Activated T-cell treated with anti-CD3 and anti-CD28 coated beads, Interleukin-2, amount 50 U/mL, for 24 hours (primary cell): ENCODE measurements around the gene ALG11.
A peak's percentile ranks its signal among the peaks of the same experiment; 100 is the strongest.
"Not testable (repeated sequence)": the region's sequence is repeated elsewhere in the genome, so short reads cannot be mapped to it uniquely, and the experiment has no call there.

Experiments
- DNase-seq: peaks from one replicate; pipeline ENCODE4 v3.0.0-alpha.2; 2020
- H3K27ac Mint-ChIP-seq: 2 replicates; pipeline ENCODE4 v1.8.0; 2020; ENCODE audit warnings: mild to moderate bottlenecking, mixed read lengths
- H3K27me3 Mint-ChIP-seq: 2 replicates; pipeline ENCODE4 v1.8.0; 2020; ENCODE audit warnings: mixed read lengths
- H3K36me3 Mint-ChIP-seq: 2 replicates; pipeline ENCODE4 v1.8.0; 2020; ENCODE audit warnings: low read depth, mixed read lengths
- H3K4me1 Mint-ChIP-seq: 2 replicates; pipeline ENCODE4 v1.8.0; 2020; ENCODE audit warnings: low read depth, mixed read lengths
- H3K4me3 Mint-ChIP-seq: 2 replicates; pipeline ENCODE4 v1.8.0; 2020; ENCODE audit warnings: mild to moderate bottlenecking, moderate library complexity, mixed read lengths
- H3K9me3 Mint-ChIP-seq: 2 replicates; pipeline ENCODE4 v1.8.0; 2020; ENCODE audit warnings: mixed read lengths

The ALG11 gene, protein sequence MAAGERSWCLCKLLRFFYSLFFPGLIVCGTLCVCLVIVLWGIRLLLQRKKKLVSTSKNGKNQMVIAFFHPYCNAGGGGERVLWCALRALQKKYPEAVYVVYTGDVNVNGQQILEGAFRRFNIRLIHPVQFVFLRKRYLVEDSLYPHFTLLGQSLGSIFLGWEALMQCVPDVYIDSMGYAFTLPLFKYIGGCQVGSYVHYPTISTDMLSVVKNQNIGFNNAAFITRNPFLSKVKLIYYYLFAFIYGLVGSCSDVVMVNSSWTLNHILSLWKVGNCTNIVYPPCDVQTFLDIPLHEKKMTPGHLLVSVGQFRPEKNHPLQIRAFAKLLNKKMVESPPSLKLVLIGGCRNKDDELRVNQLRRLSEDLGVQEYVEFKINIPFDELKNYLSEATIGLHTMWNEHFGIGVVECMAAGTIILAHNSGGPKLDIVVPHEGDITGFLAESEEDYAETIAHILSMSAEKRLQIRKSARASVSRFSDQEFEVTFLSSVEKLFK

GRCh38 chr13:52011632-52012511 is at the start of gene ALG11:
Gene ALG11 (plus strand): TSS chr13:52012398. CDS start chr13:52012419, 21 bp downstream.
- DNase-seq, result peak; percentile 100
- peaks cover 24% of the 10 kb centered on the region for H3K27me3 Mint-ChIP-seq
- peaks cover 29% of the 10 kb centered on the region for H3K4me1 Mint-ChIP-seq
- H3K4me3 Mint-ChIP-seq, result peak within 1 kb of the TSS; percentile 98
- H3K27ac Mint-ChIP-seq, result peak within 1 kb of the TSS; percentile 95
- no peaks in the 10 kb centered on the region for H3K9me3 Mint-ChIP-seq
- peaks cover 23% of the 10 kb centered on the region for H3K36me3 Mint-ChIP-seq

- Mint-ChIP-seq H3K27me3 (no peaks in the 10 kb centered on the region), H3K9me3 (no peaks in the 10 kb centered on the region), H3K4me3 (no peak overlapping the region), H3K4me1 (peaks cover 34% of the 10 kb centered on the region), H3K36me3 (no peaks in the 10 kb centered on the region), H3K27ac (no peak overlapping the region)
- DNase-seq, result no peak
These were observed 46.0 kb upstream of the ALG11 start for GRCh38 chr13:51966186-51966585.

GRCh38 chr13:51967482-51968446 is 44.4 kb upstream of the ALG11 start:
- Mint-ChIP-seq H3K36me3 (no peaks in the 10 kb centered on the region), H3K27ac (no peak overlapping the region), H3K4me1 (peaks cover 34% of the 10 kb centered on the region), H3K27me3 (no peaks in the 10 kb centered on the region), H3K4me3 (no peak overlapping the region), H3K9me3 (no peaks in the 10 kb centered on the region)
- no peak for DNase-seq

DNA sequence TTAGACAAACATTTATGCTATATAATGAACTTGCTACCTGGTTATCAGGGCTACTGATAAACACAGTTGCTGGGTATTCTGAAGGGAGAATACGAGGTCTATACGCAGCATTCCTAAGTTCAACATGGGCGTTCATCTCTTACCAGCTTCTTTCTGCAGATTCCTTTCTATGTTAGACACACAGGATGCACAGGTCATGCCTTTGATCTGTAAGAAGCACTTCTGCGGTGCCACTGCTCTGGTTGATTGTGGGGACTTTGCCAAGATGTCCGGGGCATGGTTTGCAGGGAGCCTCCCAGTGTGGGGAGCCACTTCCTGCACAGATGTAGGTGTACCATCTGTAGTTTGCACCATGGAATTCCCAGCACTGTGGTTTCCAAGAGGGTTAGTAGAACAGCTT is 41.8 kb upstream of the ALG11 start:
- Mint-ChIP-seq H3K4me1 (peaks cover 34% of the 10 kb centered on the region), H3K27me3 (no peaks in the 10 kb centered on the region), H3K36me3 (no peaks in the 10 kb centered on the region), H3K4me3 (no peak overlapping the region), H3K27ac (no peak overlapping the region), H3K9me3 (no peaks in the 10 kb centered on the region)
- no peak for DNase-seq

DNA sequence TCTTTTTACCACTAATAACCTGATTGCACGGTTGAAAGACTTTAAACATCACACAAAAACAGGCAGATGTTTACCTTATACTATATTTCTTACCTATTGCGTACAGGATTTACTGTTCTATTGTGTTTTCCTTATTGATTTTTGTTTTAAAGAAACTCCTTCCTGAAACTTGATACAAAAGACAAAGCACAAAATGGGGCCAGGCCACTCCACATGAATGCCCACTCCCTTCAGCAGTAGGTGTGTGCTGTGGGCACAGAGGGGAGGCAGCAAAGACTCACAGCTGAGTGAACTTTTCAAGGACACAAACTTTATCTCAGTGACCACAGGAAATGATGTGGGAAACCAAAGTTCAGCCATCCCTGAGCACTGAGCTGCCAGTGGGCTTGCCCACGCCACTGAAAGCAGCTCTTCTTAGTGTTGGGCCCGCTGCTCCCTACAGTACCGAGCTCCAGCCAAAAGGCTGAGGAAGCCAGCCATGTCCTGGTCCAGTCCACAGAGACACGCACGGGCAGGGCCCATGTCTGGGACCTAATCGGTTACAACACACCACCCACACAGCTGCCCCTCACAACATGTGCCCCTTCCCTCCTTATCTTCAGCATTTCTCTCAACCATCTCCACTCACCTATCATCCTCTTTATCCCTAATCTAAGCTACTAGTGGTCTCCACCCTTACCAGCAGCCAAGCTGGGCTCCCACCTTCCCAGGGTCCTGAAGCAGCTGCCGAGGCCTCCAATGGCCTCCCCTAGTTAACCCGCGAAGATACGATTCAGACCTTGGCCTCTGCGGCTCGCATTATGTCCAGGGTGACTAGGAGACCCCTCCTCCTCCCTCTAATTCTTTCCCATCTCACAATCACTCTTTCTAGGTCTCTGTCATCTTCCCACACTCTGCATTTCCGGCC is 40.4 kb upstream of the ALG11 start:
- H3K27me3 Mint-ChIP-seq, result no peaks in the 10 kb centered on the region
- H3K4me1 Mint-ChIP-seq, result peaks cover 29% of the 10 kb centered on the region
- H3K4me3 Mint-ChIP-seq, result no peak overlapping the region
- H3K9me3 Mint-ChIP-seq, result no peaks in the 10 kb centered on the region
- H3K36me3 Mint-ChIP-seq, result no peaks in the 10 kb centered on the region
- no peak overlapping the region for H3K27ac Mint-ChIP-seq
- no peak for DNase-seq

GRCh38 chr13:51974482-51974881 is 37.7 kb upstream of the ALG11 start:
- H3K27me3 Mint-ChIP-seq, result no peaks in the 10 kb centered on the region
- H3K9me3 Mint-ChIP-seq, result no peaks in the 10 kb centered on the region
- no peak overlapping the region for H3K27ac Mint-ChIP-seq
- H3K36me3 Mint-ChIP-seq, result no peaks in the 10 kb centered on the region
- H3K4me3 Mint-ChIP-seq, result no peak overlapping the region
- no peak for DNase-seq
- peaks cover 16% of the 10 kb centered on the region for H3K4me1 Mint-ChIP-seq

DNA sequence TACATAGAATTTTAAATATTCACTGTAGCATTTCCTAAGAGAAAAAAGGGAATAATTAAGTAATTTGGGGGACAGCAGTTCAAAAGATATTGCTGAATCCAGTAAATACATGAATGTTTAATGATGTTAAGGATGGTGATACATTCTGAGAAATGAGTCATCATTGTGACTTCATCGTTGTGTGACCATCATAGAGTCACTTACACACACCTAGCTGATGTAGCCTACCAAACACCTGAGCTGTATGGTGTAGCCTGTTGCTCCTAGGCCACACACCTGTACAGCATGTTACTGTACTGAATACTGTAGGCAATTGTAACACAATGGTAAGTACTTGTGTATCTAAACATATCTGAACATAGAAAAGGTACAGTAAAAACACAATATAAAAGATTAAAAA is 35.8 kb upstream of the ALG11 start:
- Mint-ChIP-seq H3K27ac (no peak overlapping the region), H3K36me3 (no peaks in the 10 kb centered on the region), H3K27me3 (no peaks in the 10 kb centered on the region), H3K4me3 (no peak overlapping the region), H3K9me3 (no peaks in the 10 kb centered on the region), H3K4me1 (no peaks in the 10 kb centered on the region)
- DNase-seq, result no peak

- DNase-seq, result no peak
- Mint-ChIP-seq H3K27me3 (no peaks in the 10 kb centered on the region), H3K36me3 (no peaks in the 10 kb centered on the region), H3K4me3 (no peak overlapping the region), H3K9me3 (no peaks in the 10 kb centered on the region), H3K4me1 (no peaks in the 10 kb centered on the region), H3K27ac (no peak overlapping the region)
These were observed 35.3 kb upstream of the ALG11 start for GRCh38 chr13:51976890-51977289.

- Mint-ChIP-seq H3K27ac (no peak overlapping the region), H3K4me3 (no peak overlapping the region), H3K9me3 (no peaks in the 10 kb centered on the region), H3K36me3 (no peaks in the 10 kb centered on the region), H3K27me3 (no peaks in the 10 kb centered on the region), H3K4me1 (no peaks in the 10 kb centered on the region)
- no peak for DNase-seq
These were observed 34.6 kb upstream of the ALG11 start for GRCh38 chr13:51977625-51978024.

DNA sequence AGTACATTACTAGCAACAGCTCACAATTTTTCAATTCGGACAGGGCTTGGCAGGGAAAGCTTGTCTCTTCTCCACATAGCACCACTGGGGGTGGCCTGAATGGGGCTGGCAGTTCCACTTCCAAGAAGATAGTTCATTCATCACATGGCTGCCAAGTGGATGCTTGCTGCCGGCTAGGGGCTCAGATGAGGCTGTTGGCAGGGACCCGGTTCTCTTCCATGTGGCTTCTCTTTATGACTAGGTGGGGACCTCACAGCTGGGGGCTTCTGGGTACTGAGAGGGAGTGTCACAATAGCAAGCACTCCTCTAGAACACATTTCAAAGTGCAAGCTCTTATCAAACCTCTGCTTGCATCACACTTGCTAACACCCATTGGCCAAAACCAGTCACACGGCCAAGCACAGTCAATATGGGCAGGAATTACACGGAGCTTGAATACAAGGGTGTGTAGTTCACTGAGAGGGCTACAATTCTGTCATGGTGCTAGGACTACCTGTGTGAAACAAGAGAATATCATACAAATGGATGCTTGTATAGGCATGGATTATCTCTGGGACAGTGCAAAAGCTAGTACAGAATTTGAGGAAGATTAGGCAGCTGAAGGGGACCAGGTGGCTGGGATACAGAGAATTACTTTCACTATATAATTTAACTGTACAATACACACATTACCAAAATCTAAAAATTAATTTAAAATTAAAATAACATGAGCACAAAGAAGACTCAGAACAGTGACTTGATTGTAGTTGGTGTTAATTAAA is 33.2 kb upstream of the ALG11 start:
- no peak overlapping the region for H3K27ac Mint-ChIP-seq
- no peaks in the 10 kb centered on the region for H3K4me1 Mint-ChIP-seq
- H3K9me3 Mint-ChIP-seq, result no peaks in the 10 kb centered on the region
- H3K36me3 Mint-ChIP-seq, result no peaks in the 10 kb centered on the region
- DNase-seq, result no peak
- H3K27me3 Mint-ChIP-seq, result no peaks in the 10 kb centered on the region
- H3K4me3 Mint-ChIP-seq, result no peak overlapping the region

- Mint-ChIP-seq H3K4me3 (no peak overlapping the region), H3K9me3 (peaks cover 4% of the 10 kb centered on the region), H3K36me3 (no peaks in the 10 kb centered on the region), H3K27me3 (peaks cover 6% of the 10 kb centered on the region), H3K4me1 (no peaks in the 10 kb centered on the region), H3K27ac (no peak overlapping the region)
- no peak for DNase-seq
These were observed 31.3 kb upstream of the ALG11 start for GRCh38 chr13:51980908-51981307.

DNA sequence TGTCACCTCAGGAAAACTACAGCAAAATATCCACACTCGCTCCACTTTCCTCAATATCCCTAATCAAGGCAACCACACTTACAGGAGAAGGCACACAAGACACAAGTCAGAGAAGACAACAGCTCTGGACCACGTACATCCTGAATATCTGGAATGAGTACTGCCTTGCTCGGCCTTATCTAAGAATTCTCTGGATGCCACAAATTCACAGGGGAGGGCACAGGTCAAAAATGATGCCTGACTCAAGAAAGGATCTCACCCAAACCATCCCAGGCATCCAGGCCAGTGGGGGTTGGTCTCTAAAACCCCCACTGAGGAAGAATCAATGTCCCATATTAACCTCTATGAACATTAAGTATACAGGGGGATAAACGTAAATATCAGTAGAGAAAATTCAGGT is 30.8 kb upstream of the ALG11 start:
- Mint-ChIP-seq H3K4me3 (no peak overlapping the region), H3K9me3 (peaks cover 4% of the 10 kb centered on the region), H3K27me3 (peaks cover 6% of the 10 kb centered on the region), H3K36me3 (no peaks in the 10 kb centered on the region), H3K27ac (no peak overlapping the region), H3K4me1 (no peaks in the 10 kb centered on the region)
- no peak for DNase-seq

DNA sequence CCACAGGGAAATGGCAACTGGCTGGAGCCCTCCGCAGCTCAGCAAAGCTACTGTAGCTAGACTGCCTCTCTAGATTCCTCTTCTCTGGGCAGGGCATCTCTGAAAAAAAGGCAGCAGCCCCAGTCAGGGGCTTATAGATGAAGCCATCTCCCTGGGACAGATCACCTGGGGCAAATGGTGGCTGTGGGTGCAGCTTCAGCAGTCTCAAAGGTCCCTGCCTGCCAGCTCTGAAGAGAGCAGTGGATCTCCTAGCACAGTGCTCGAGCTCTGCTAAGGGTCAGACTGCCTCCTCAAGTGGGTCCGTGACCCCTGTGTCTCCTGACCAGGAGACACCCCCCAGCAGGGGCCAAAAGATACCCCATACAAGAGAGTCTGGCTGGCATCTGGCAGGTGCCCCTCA is 28.9 kb upstream of the ALG11 start:
- H3K27me3 Mint-ChIP-seq, result peaks cover 11% of the 10 kb centered on the region
- DNase-seq, H3K27ac Mint-ChIP-seq, H3K36me3 Mint-ChIP-seq, H3K9me3 Mint-ChIP-seq, H3K4me1 Mint-ChIP-seq, H3K4me3 Mint-ChIP-seq: not testable (repeated sequence)
